MM.1S (cell line): ENCODE data around the gene PNPLA5.

Source experiments
- DNase-seq: peaks from one replicate; pipeline ENCODE4 v3.0.0-alpha.2; 2015
- H2AFZ ChIP-seq: fragments of 300-600 bp; sonication (generic); 2 replicates; pipeline ENCODE4 v1.6.0; 2016; ENCODE audit warnings: antibody characterized with exemption, low read length
- H3F3A ChIP-seq: fragments of 300-600 bp; sonication (generic); 2 replicates; pipeline ENCODE4 v1.6.1; 2016; ENCODE audit warnings: mild to moderate bottlenecking, antibody characterized with exemption, low read length, moderate library complexity, mixed read lengths; ENCODE audit not compliant: insufficient read depth
- H3K27ac ChIP-seq: fragments of 300-600 bp; sonication (generic); 2 replicates; pipeline ENCODE4 v1.5.1; 2016; ENCODE audit warnings: mild to moderate bottlenecking, low read length
- H3K27me3 ChIP-seq: fragments of 300-600 bp; sonication (generic); replicated peaks from 2 replicates; pipeline ENCODE4 v1.6.0; 2016; ENCODE audit warnings: low read length; ENCODE audit not compliant: insufficient read depth
- H3K36me3 ChIP-seq: fragments of 300-600 bp; sonication (generic); replicated peaks from 2 replicates; pipeline ENCODE4 v1.6.1; 2016; ENCODE audit warnings: mild to moderate bottlenecking, low read length, mixed read lengths; ENCODE audit not compliant: insufficient read depth
- H3K4me1 ChIP-seq: fragments of 300-600 bp; sonication (generic); 2 replicates; pipeline ENCODE4 v1.6.1; 2016; ENCODE audit warnings: low read length, mixed read lengths
- H3K4me2 ChIP-seq: fragments of 300-600 bp; sonication (generic); 2 replicates; pipeline ENCODE4 v1.6.0; 2016; ENCODE audit warnings: low read depth, low read length
- H3K4me3 ChIP-seq: fragments of 300-600 bp; sonication (generic); 2 replicates; pipeline ENCODE4 v1.5.1; 2016; ENCODE audit warnings: low read length, mixed read lengths
- H3K79me2 ChIP-seq: fragments of 300-600 bp; sonication (generic); 2 replicates; pipeline ENCODE4 v1.6.1; 2016; ENCODE audit warnings: mixed run types, low read length, mixed read lengths
- H3K9ac ChIP-seq: fragments of 300-600 bp; sonication (generic); 2 replicates; pipeline ENCODE4 v1.6.1; 2016; ENCODE audit warnings: low read length, mixed read lengths
- H3K9me2 ChIP-seq: fragments of 300-600 bp; sonication (generic); replicated peaks from 2 replicates; pipeline ENCODE4 v1.6.1; 2016; ENCODE audit warnings: mild to moderate bottlenecking, low read length, mixed read lengths; ENCODE audit not compliant: insufficient read depth
- H3K9me3 ChIP-seq: fragments of 300-600 bp; sonication (generic); replicated peaks from 2 replicates; pipeline ENCODE4 v1.6.1; 2016; ENCODE audit warnings: mild to moderate bottlenecking, low read length, mixed read lengths; ENCODE audit not compliant: insufficient read depth
- H4K20me1 ChIP-seq: fragments of 300-600 bp; sonication (generic); 2 replicates; pipeline ENCODE4 v1.6.1; 2016; ENCODE audit warnings: mild to moderate bottlenecking, low read length, moderate library complexity, mixed read lengths; ENCODE audit not compliant: insufficient read depth
- CTCF ChIP-seq: fragments of 300-600 bp; sonication (generic); IDR thresholded peaks from 2 replicates; pipeline ENCODE4 v1.5.1; 2016; ENCODE audit warnings: antibody characterized with exemption, low read length, mixed read lengths
- EZH2 ChIP-seq: fragments of 300-600 bp; sonication (generic); optimal IDR thresholded peaks from 2 replicates; pipeline ENCODE3; 2017; ENCODE audit warnings: low read depth, mild to moderate bottlenecking, antibody characterized with exemption, low read length, mixed read lengths
- EZH2phosphoT487 ChIP-seq: fragments of 300-600 bp; sonication (generic); IDR thresholded peaks from 2 replicates; pipeline ENCODE4 v1.6.1; 2018; ENCODE audit warnings: antibody characterized with exemption, low read length

Gene PNPLA5

GRCh38 chr22:43847376-43848289 lies 44.2 kb downstream of the PNPLA5 start:
- Histone ChIP-seq H3K79me2 (no peaks in the 10 kb centered on the region), H3K27me3 (peaks cover 97% of the 10 kb centered on the region), H3K36me3 (no peaks in the 10 kb centered on the region)

GRCh38 chr22:43846966-43847365 lies 44.8 kb downstream of the PNPLA5 start:
- Histone ChIP-seq H3K4me1 (no peaks in the 10 kb centered on the region), H3K4me3 (no peak overlapping the region), H3K27ac (no peak overlapping the region), H3K9ac (no peak overlapping the region), H3F3A (no peaks in the 10 kb centered on the region), H3K36me3 (no peaks in the 10 kb centered on the region), H3K9me3 (no peaks in the 10 kb centered on the region), H3K4me2 (no peak overlapping the region), H3K27me3 (peaks cover 97% of the 10 kb centered on the region), H3K79me2 (no peaks in the 10 kb centered on the region), H3K9me2 (no peaks in the 10 kb centered on the region), H2AFZ (no peak overlapping the region), H4K20me1 (no peaks in the 10 kb centered on the region)
- TF ChIP-seq EZH2 (no peak), CTCF (no peak)
- no peak for DNase-seq

More at GRCh38 chr22:43847376-43848289, 44.2 kb downstream of the PNPLA5 start:
- no peaks in the 10 kb centered on the region for H4K20me1 ChIP-seq
- H3K27ac ChIP-seq: no peak overlapping the region
- H2AFZ ChIP-seq: no peak overlapping the region
- no peak overlapping the region for H3K4me3 ChIP-seq
- H3K4me1 ChIP-seq: no peaks in the 10 kb centered on the region
- no peak overlapping the region for H3K9ac ChIP-seq
- H3K4me2 ChIP-seq: no peak overlapping the region
- TF ChIP-seq CTCF (no peak), EZH2phosphoT487 (no peak), EZH2 (no peak)
- no peaks in the 10 kb centered on the region for H3K9me2 ChIP-seq
- no peak for DNase-seq
- H3F3A ChIP-seq: no peaks in the 10 kb centered on the region
- H3K9me3 ChIP-seq: no peaks in the 10 kb centered on the region

GRCh38 chr22:43845981-43846380 lies 45.8 kb downstream of the PNPLA5 start:
- Histone ChIP-seq H3K27me3 (peaks cover 97% of the 10 kb centered on the region), H3K4me2 (no peak overlapping the region), H4K20me1 (no peaks in the 10 kb centered on the region), H3K27ac (no peak overlapping the region), H3K4me3 (no peak overlapping the region), H3K9me3 (no peaks in the 10 kb centered on the region), H3K79me2 (no peaks in the 10 kb centered on the region), H2AFZ (no peak overlapping the region), H3K9ac (no peak overlapping the region), H3K36me3 (no peaks in the 10 kb centered on the region), H3F3A (no peaks in the 10 kb centered on the region), H3K4me1 (no peaks in the 10 kb centered on the region), H3K9me2 (no peaks in the 10 kb centered on the region)
- no peak for DNase-seq
- TF ChIP-seq EZH2: no peak
- no peak for TF ChIP-seq CTCF
- TF ChIP-seq EZH2phosphoT487: no peak
